Mucosa of descending colon (tissue), 3 donors: ENCODE measurements around the gene ATP6V0C. TPM values are rescaled to one million over a fixed set of nuclear protein-coding genes. Genes with fewer than 3 reads are reported as not detected.
A peak's percentile ranks its signal among the peaks of the same experiment; 100 is the strongest.

Experiments
- ATAC-seq: fragments of 200-7000 bp; cut with Tn5 transposase; one replicate; pipeline ENCODE4 v1.9.1; 2020; ENCODE audit warnings: mild to moderate bottlenecking, moderate library complexity
- DNase-seq, 3 donors: peaks; one replicate each; pipeline ENCODE4 v3.0.0-alpha.2; 2020
- H3K36me3 ChIP-seq: fragments of 200-600 bp; one replicate; pipeline ENCODE4 v1.8.0; 2021; ENCODE audit warnings: low read depth, mild to moderate bottlenecking
- H3K4me1 ChIP-seq: fragments of 200-600 bp; one replicate; pipeline ENCODE4 v1.8.0; 2021; ENCODE audit warnings: low read depth, mild to moderate bottlenecking
- H3K4me3 ChIP-seq: fragments of 200-600 bp; one replicate; pipeline ENCODE4 v1.8.0; 2021; ENCODE audit warnings: mild to moderate bottlenecking
- H3K9me3 ChIP-seq: fragments of 200-600 bp; one replicate; pipeline ENCODE4 v1.8.0; 2021; ENCODE audit warnings: mild to moderate bottlenecking
- intact Hi-C, 2 donors: fragments of 100-400 bp; cut with DNase I in 1 of 2; cut with micrococcal nuclease in 1 of 2; formaldehyde crosslinking; loops; one replicate each; pipeline versions ENCODE4 v1.11.0 to v1.11.1; 2022; cut with DNase I, micrococcal nuclease
- total RNA-seq, 3 donors: library from RNA; stranded (reverse); fragmentation: NEBNext Ultra II Directional in 2 of 3; extraction: Animal tissue kit (Norgen Biotek cat#: 25700) in 2 of 3; gene quantifications; one replicate each; pipeline versions ENCODE4 v1.2.1 to v1.2.4, GENCODE V29; 2021 to 2023
- TF ChIP-seq, protein P1 (sequence below): fragments of 200-600 bp; IDR thresholded peaks from one replicate; pipeline ENCODE4 v1.8.0; 2022; ENCODE audit warnings: antibody characterized with exemption, mild to moderate bottlenecking
- donor health status: DM: no; HTN: no; CAD: no; lungs with moderate emphysema.
- donor health status: DM: no; HTN: no; CAD: no.
- donor health status: DM: no; HTN: yes; CAD: no.

Gene ATP6V0C
- total RNA-seq, 3 donors from 2014 or later = 171 to 261 (median 201) TPM

DNA sequence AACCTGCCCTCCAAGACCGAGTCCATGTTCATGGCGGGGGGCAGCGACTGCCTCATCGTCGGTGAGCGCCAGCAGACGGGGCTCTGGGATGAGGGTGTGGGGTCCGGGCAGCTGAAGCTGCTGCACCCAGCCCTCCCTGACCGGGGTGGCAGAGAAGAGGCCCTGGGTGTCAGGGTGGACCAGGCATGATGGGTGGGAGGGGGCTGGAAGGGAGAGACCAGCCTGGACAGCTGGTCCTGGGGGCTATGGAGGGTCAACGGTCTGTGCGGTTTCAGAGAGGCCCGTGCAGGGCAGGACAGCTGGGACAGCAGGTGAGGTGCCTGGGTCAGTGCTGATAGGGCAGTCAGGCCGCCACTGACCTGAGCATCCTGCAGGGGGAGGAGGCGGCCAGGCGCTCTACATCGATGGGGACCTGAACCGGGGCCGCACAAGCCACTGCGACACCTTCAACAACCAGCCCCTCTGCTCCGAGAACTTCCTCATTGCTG is 13.3 kb upstream of the ATP6V0C start:
- ATAC-seq (no peak), DNase-seq (no peak)
- Histone ChIP-seq H3K36me3 (no peaks in the 10 kb centered on the region), H3K4me3 (no peak overlapping the region), H3K9me3 (no peaks in the 10 kb centered on the region), H3K4me1 (peaks cover 12% of the 10 kb centered on the region)
- intact Hi-C loops = no loop called here
- TF ChIP-seq, protein P1, sequence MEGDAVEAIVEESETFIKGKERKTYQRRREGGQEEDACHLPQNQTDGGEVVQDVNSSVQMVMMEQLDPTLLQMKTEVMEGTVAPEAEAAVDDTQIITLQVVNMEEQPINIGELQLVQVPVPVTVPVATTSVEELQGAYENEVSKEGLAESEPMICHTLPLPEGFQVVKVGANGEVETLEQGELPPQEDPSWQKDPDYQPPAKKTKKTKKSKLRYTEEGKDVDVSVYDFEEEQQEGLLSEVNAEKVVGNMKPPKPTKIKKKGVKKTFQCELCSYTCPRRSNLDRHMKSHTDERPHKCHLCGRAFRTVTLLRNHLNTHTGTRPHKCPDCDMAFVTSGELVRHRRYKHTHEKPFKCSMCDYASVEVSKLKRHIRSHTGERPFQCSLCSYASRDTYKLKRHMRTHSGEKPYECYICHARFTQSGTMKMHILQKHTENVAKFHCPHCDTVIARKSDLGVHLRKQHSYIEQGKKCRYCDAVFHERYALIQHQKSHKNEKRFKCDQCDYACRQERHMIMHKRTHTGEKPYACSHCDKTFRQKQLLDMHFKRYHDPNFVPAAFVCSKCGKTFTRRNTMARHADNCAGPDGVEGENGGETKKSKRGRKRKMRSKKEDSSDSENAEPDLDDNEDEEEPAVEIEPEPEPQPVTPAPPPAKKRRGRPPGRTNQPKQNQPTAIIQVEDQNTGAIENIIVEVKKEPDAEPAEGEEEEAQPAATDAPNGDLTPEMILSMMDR = no peak

DNA sequence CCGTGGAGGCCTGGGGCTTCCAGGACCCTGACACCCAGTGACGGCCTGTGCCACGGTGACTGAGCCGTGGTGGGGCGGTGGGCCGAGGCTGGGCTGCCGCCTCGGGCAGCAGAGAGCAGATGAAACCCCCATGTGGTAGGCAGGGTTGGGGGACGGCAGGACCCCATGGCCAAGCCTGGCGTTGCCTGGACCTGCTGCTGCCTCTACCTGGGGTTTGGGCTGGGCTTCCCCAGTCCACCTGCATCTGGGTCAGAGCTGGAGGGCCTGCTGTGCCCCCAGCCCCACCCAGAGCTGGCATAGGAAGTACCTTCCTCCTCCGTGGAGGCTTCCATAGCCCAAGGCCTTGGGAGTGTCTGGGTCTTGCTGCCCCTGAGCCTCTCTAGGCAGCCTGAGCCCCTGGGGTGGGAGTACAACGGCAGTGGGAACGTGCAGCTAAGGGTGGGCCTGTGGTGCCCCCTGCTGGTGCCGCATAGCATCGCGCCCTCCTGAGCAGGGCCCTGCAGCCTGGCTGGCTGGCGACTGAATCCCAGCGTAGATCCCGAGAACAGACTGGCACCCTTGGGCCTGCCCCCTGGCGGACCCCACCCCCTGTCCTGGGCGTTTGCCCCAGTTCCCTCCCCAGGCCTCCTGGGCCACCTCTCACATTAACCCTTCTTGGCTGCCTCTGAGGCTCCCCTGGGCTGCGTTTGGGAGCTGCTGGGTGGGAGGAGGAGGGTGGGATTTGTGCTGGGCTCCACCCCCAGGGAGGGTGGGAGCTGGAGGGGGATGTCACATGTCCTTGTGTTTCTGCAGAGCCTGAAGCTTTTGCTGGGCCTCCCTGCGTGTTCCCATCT is 12.6 kb upstream of the ATP6V0C start:
- TF ChIP-seq, protein P1 = peak; percentile 96
- DNase-seq (peak; percentile 82 to 89 (median 88)), ATAC-seq (peak; percentile 93)
- H3K4me1 ChIP-seq = peaks cover 12% of the 10 kb centered on the region
- intact Hi-C loops = no loop called here
- no peaks in the 10 kb centered on the region for H3K36me3 ChIP-seq
- no peaks in the 10 kb centered on the region for H3K9me3 ChIP-seq
- H3K4me3 ChIP-seq = no peak overlapping the region

DNA sequence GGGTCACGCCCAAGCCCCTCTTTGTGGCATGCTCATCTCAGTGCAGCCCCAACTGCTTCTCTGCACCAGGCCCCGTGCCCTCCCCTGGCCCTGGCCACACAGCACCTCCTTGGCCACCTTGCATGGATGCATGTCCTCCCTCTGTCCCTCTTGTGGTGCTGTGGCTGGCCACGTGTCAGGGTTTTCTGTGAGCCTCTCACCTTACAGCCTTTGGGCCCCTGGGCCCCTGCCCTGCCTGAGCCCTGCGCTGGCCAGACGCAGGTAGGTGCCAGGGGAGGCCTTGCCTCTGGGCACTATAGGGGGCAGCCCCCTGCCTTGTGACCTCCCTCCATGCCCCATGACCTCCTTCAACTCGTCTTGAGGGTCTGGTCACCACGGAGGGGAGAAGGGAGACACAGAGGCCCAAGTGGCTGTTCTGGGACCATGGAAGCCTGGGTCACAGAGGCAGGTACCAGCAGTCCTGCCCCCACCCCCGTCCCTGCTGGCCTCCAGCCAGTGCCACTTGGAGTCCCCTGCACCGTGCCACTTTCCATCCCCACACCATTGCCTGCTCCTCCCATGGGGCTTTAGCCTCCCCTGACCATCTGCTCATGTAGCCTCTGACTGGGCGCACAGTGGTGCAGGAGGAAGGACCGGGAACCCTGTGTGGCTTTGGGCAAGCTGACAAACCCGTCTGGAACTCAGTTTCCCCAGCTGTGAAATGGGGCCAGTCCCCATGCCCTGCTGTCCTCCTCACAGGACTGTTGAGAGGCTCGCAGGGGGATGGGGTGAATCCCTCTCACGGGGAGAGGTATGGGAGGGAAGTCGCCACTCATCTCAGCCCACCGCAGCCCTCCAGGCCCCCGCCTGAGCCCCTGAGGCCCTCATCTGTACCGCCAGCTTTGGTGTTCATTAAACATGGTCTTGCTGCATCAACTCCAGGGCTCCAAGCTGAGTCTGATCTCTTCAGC is 11.5 kb upstream of the ATP6V0C start:
- H3K36me3 ChIP-seq = no peaks in the 10 kb centered on the region
- ATAC-seq (no peak), DNase-seq (no peak)
- H3K4me1 ChIP-seq = peaks cover 10% of the 10 kb centered on the region
- H3K9me3 ChIP-seq = no peaks in the 10 kb centered on the region
- TF ChIP-seq, protein P1 = no peak
- H3K4me3 ChIP-seq = no peak overlapping the region
- intact Hi-C loops = no loop called here

DNA sequence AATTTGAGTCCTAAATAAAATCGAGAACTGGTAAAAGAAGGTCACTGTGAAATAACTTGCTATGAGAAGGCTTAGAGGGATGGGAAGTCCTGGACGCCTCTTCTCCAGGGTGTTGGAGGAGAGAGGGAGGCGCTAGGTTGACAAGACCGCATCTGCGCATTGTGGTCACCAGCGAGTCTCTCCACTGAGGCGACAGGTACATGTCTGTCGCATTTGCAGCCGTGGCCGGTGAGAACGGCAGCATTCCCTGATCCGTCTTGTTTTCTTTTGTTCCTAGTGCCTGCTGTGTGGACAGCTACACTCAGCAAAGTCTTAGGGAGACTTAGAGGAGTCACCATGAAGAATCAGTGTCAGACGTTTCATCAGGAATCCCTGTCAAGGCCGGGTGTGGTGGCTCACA is 8.1 kb upstream of the ATP6V0C start:
- H3K4me3 ChIP-seq = no peak overlapping the region
- TF ChIP-seq, protein P1 = no peak
- intact Hi-C loops = no loop called here
- ATAC-seq (no peak), DNase-seq (no peak)
- peaks cover 6% of the 10 kb centered on the region for H3K4me1 ChIP-seq
- H3K9me3 ChIP-seq = no peaks in the 10 kb centered on the region
- H3K36me3 ChIP-seq = no peaks in the 10 kb centered on the region

DNA sequence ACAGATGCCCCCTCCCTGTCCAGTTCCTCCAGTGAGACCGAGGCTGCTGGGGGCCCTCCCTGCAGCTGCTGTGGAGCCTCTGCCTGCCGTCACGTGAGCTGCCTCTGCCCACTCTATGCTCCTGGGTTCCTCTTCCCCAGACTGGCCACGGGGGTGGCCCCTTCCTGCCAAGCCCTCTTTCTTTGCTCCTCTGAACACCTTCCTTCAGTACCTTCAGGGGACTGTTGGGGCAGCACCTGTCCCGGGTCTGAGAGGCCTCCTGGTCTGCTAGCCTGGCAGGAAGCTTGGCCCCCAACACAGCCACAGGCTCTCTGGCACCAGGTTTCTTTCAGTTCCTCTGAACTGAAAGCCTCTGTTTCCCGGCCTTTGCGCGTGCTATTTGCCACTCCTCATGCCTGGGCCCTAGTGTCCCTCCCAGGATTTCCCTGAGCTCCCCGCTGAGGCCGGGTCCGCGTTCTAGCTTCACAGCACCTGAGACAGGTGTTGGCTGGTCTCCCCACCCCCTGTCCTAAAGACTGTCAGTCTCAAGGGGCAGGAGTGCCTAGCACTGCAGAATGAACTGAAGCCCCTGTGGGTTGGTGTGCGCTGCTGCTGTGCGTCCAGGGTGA is 6.6 kb upstream of the ATP6V0C start:
- Histone ChIP-seq H3K4me3 (no peak overlapping the region), H3K9me3 (no peaks in the 10 kb centered on the region), H3K36me3 (no peaks in the 10 kb centered on the region), H3K4me1 (no peaks in the 10 kb centered on the region)
- intact Hi-C loops = no loop called here
- TF ChIP-seq, protein P1 = no peak
- DNase-seq = peak in 1 of 3 donors; percentile 69
- peak; percentile 51 for ATAC-seq
